ENCODE data around the gene CD2.

CD2 gene

DNA sequence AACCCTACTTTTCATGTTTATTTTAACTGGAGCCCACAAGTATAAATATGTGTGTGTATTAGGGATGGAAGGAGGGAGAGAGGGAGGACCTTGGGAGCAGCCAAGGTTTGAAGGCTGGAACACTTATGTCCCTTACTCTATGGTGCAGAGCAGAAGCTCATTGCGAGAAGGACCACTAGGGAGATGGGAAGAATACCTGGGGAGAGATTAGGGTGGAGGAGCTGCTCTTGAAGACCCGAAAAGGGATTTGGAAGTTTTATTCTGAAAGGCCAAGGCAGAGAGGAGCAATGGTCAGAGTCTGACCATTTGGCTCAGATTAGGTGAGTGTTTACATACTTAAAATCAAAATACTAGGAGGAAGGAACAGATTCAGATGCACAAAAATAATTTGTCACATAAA is 8.1 kb downstream of the CD2 start:
- no peak for DNase-seq

DNA sequence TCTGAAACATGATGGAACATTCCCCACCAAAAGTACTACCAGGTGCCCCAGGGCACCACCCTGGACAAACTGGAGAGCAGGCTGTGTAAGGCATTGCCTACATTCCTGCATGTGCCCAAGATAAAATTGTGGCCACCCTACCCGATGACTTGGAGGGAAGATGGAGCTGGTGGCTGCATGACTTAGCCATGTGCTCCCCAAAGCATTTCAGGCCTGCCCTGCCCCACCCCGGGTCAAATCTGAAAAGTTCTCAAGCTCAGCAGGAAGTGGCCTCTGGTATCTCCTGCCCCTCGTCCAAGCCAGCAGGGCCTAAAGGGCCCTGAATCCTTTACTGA is 8.5 kb downstream of the CD2 start:
- no peak for DNase-seq

DNA sequence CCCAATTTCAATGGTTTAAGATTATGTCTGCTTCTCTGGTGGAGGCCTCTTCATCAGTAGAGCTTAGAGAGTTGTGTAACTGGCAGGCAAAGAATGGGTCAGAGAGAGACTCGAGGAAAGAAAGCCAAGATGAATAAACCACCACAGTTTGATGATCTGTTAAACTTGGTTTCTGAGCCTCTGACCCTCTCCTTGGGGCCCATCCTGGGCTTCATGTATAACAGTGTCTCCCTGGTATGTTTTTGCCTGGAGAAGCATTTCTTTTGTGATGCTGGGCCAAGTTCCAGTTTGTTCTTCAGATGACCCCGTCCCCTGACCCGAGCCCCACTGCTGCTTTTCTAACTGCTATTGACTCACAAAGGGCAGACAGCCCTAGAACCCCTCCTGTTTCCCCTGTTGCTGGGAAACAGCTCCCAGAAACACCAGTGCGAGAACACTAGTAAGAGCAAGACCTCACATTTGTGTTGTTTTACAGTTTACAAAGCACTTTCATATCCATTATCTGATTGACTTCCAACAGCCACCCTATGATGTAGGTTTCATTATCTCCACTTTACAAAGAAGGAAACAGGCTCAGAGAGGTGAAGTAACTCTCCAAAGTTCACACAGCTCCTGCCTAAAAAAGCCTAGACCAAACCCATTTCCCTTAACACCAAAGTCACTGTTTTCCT is 9.0 kb downstream of the CD2 start:
- peak; percentile 84 for DNase-seq

DNA sequence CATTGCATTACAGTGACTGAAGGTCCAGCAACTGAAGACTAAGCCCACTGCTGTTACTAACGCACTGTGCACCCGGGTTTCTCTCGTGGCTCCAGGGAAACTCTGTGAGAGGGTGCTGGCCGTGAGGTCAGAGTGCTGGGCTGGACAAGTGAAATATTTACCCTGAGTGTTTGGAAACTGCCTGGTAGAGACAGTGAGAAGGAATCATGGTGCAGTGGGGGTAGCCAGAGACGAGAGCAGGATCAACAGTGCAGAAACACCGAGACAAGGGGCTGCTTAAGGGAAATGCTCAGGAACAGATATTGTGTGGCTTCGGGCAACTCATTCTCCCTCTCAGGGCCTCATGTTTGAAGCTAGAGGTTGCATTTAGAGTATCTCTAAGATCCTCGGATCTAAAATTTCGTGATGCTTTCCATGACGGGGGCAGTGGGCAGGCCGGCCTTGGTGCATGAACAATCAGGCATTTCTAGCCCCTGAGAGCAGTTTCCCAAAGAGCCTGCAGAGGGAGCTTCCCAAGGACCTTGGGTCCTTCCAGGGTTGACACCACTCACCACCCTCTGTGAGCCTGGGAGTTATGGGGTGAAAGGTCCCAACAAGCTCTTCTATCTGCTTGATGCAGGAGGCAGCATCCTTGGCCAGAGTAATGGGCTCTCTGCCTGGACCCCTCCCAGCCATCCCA is 9.7 kb downstream of the CD2 start:
- peak; percentile 79 for DNase-seq

DNA sequence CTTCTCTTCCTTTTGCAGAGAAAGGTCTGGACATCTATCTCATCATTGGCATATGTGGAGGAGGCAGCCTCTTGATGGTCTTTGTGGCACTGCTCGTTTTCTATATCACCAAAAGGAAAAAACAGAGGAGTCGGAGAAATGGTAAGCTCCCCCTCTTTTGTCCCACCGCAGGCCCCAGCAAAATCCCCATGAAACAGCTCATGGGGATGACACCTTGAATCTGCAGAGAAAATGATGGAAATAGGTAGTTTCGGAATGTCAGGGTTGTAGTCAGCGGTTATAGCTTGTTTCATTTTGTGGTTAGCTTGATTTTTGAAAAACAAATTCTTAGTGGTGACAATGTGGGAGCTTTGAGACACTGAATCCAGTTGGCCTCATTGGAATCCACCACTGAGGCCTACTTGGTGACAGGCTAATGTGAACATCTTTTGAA is 10.3 kb downstream of the CD2 start:
- peak; percentile 84 for DNase-seq

DNA sequence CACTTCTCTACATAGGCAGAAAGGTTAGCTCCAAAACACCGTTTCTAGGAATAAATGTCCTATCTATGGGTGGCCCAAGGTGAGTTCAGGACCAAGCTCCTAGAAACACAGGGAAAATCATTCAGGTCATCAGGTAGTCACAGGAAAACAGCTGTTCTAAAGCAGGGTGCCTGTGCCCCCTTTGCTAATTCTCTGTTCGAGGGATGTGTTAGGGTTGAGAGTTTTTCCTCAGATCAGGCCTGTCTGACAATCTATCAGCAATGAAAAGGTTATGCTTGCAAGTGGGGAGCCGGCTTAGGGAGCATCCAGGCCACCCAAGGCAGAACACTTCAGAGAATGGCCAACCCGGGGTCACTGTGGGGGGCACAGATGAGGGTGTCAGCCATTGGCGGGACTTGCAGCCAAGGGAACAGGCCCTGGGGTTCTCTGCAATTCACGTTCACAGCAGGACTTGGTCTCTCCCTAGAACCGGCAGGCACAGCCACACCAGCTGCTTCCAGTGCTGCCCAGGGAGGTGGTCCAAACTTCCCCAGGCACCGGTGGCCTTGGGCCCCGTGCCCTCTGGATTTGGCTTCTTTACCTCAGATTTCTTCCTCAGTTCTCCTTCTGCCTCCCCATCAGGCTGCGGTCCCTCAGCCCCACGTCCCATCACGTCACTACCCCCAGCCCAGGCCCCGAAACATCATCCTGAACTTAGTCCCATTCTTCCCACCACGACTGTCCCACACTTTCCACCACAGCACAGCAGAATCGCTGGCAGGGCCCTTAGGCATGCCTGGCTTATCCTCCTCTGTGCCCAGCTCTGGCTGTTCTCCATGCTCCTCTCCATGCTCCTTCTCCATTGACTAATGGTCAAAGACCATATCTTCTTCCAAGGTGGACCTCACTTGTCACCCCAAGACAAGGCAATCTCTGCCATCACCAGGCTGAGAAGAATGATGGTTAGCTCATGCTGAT is 11.0 kb downstream of the CD2 start:
- DNase-seq, result no peak

DNA sequence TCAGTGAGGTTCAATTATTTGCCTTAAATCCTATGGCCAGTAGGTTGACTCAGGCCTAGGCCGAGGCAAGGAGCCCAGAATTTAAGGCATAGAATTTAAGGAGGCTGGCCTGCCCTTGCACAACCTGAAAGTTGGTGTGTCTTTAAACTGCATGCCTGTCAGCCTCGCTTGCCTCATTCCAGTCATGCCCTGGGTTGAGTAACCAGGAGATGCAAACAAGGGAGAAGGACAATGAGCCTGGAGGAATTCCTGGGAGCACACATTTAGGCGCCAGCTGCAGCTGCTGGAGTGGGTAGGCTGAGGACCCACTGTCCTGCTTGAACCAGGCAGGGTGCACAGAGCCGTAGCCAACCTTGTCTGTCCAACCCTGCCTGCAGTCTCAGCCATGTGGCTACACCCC is 11.7 kb downstream of the CD2 start:
- no peak for DNase-seq

DNA sequence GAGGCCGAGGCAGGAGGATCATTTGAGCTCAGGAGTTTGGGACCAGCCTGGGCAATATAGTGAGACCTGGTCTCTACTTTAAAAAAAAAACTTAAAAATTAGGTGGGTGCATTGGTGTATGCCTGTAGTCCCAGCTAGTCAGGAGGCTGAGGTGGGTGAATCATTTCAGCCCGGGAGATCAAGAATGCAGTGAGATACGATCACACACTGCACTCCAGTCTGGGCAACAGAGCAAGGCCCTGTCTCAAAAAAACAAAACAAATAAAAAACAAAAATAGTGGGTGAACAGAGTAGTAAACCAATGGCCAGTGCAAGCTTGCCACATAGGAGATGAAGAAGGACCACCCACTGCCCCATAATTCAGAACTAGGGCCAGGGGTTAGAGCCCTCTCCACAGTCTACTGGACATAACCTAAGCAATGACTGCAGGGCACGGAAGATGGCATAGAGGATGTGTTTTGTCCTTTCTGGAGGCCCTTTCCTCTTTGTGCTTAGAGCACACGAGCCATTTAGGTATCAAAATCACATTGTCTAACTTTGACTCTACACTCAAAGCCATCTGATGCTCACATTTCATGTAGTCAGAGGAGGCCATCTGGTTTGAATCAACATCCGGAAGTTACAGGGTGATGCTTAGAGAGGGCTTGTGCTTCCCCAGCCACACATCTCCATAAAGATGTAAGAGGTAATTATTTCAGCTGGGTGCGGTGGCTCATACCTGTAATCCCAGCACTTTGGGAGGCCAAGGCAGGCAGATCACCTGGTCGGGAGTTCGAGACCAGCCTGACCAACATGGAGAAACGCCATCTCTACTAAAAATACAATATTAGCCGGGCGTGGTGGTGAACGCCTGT is 12.6 kb downstream of the CD2 start:
- DNase-seq, result peak; percentile 60

DNA sequence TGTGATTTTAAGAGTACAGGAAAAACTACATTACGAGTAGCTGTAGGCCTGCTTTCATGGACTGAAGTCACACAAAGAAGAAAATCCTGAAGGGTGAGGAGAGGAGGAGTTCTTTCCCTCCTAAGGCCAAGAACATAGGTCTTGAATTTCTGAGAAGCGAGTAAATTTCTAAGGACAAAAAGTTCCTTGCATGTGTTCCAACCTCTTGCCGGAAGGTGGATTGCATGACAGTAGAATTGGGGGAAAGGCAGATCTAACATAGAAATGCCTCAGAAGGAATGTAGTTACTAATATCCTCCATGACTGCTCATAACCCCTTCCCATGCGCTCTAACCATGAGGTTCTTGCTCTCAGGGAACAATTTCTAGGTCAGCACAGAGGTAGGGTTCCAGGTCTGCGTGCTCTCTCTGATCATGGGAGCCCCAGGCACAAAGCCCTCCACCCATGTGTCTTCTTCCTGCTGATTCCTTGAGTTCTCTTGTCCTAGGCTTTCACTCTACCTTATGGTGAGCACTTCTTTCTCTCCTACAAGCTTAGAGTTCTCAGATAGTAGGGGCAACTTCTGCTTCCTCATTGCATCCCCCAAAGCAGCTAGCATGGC is 13.7 kb downstream of the CD2 start:
- DNase-seq, result no peak

DNA sequence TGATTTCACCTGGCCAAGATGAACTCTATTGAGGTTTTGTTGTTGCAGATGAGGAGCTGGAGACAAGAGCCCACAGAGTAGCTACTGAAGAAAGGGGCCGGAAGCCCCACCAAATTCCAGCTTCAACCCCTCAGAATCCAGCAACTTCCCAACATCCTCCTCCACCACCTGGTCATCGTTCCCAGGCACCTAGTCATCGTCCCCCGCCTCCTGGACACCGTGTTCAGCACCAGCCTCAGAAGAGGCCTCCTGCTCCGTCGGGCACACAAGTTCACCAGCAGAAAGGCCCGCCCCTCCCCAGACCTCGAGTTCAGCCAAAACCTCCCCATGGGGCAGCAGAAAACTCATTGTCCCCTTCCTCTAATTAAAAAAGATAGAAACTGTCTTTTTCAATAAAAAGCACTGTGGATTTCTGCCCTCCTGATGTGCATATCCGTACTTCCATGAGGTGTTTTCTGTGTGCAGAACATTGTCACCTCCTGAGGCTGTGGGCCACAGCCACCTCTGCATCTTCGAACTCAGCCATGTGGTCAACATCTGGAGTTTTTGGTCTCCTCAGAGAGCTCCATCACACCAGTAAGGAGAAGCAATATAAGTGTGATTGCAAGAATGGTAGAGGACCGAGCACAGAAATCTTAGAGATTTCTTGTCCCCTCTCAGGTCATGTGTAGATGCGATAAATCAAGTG is 14.3 kb downstream of the CD2 start:
- no peak for DNase-seq

DNA sequence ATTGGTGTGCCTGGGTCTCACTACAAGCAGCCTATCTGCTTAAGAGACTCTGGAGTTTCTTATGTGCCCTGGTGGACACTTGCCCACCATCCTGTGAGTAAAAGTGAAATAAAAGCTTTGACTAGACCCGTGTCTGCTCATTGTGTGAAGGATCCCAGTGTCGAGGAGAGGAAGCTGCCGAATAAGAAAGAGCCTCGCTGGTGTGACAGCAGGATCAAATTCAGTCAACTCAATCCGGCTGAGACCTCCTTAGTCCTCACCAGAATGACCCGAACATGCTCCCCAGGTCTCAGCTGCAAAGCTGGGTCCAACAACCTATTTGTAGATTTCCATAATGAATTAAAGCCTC is 14.8 kb downstream of the CD2 start:
- DNase-seq, result peak; percentile 68

DNA sequence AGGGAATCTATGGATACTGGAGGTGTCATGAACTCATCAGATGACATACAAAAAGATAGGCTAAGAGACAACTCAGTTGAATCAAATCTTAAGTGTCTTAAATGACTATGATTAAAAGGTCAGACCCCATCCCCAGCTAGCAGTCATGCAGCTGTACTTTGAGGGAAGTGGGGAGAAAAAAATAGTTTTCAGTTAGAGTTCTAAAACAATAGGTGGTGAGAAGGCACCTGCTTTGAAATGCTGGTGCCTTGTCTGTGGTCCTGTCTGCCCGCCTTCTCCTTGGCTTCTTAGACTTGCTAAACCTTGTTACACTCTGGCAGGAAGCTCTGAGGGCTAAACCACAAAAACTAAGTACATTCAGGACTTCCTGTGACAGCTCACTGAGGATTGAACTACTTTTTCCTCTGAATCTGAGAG is 15.3 kb downstream of the CD2 start:
- peak; percentile 83 for DNase-seq

DNA sequence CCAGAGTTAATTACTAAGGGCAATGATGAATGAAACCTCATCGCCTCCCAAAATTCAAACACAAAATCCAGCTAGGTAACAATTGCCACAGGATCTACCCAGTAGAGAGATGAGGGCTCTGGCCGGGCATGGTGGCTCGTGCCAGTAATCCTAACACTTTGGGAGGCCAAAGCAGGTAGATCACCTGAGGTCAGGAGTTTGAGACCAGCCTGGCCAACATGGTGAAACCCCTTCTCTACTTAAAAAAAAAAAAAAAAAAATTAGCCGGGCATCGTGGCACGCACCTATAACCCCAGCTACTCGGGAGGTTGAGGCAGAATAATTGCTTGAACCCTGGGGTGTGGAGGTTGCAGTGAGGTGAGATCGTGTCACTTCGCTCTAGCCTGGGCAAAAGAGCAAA is 15.8 kb downstream of the CD2 start:
- DNase-seq, result no peak

DNA sequence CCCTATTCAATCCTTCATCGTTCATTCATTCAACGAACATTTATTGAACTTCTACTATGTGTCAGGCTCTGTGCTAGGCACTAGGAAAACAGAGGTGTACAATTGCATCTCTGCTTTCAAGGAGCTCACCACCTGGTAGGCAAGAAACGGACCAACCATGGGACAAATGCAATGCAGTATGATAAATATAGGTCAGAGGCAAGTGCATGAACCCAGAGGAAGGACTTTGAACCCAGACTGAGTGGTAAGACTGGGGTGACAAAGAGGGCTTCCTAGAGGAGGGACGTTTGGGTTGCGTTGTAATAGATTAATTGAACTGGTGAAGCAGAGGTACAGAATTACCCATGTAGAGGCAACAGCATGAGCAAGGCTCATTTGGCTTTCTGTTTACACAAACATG is 16.4 kb downstream of the CD2 start:
- DNase-seq, result peak; percentile 17

DNA sequence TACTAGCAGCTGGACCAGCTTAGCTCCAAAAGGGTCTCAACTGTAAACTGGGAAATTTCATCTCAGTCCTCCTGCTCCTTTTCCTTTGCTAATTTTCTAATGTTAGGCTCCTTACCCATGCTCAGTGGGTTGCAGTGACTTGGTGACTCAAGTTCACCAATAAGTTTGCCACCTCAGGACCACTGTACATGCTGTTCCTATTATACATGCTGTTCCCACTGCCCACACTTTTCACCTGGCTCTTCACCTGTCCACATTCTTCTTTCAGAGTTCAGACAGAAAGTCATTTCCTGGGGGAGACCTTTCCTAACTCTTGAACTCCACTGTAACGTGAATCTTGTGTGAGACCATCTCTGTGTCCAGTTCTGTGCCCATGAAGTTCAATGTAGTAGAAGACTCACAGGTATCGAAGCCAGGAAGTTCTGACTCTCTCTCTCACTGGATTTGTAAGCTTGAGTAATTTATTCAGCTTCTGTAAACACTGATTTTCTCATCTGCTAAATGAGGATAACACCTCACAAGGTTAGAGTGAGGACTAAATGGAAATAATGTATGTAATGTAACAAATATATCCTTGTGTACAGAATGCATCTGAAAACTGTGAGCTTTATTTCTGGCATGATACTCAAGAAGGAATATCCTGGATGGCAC is 17.9 kb downstream of the CD2 start:
- DNase-seq, result no peak

DNA sequence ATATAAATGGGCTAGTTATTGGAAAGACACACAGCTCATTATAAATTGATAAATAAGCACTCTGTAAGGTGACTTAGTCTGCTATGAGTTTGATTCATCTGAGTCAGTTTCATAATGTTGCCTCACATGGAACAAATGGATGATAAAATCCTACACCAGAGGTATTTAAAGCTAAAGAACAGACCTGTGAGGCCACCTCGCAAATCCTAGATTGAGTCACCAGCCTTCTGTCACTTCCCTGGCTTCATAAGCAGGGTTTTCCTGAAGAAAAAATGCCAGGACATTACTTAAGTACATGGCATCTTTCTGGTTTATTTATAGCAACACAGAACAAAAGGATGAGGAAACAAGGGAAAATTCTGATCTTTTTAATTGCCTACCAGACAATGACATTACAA is 18.4 kb downstream of the CD2 start:
- DNase-seq, result no peak

DNA sequence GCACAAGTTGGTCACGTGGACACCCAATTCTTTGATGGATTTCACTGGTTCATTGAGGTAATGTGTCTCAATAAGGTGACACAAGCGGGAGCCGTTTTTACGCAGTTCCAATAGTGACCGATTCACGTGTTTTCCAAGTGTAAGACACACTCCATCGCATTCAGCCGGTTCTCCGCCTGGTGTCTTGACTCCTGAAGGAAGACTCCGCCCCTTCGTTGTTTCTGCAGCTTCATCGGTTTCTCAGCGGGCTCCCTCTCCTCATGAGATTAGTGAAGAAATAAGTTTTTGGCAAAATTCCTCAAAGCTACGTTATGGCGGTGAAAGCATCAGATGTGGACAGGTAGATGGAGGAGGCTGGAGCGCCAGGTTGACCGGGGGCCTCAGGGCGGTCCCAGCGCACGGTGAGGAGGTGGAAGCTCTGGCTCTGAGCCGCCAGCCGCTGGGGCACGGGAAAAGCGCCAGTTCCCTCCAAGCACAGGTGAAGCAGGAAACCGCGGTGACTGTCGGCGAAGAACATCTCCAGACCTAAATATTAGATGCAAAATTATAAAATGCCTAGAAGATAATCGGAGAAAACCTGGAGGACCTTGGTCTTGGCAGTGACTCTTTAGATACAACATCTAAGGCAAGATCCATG is 21.0 kb downstream of the CD2 start:
- DNase-seq, result no peak

DNA sequence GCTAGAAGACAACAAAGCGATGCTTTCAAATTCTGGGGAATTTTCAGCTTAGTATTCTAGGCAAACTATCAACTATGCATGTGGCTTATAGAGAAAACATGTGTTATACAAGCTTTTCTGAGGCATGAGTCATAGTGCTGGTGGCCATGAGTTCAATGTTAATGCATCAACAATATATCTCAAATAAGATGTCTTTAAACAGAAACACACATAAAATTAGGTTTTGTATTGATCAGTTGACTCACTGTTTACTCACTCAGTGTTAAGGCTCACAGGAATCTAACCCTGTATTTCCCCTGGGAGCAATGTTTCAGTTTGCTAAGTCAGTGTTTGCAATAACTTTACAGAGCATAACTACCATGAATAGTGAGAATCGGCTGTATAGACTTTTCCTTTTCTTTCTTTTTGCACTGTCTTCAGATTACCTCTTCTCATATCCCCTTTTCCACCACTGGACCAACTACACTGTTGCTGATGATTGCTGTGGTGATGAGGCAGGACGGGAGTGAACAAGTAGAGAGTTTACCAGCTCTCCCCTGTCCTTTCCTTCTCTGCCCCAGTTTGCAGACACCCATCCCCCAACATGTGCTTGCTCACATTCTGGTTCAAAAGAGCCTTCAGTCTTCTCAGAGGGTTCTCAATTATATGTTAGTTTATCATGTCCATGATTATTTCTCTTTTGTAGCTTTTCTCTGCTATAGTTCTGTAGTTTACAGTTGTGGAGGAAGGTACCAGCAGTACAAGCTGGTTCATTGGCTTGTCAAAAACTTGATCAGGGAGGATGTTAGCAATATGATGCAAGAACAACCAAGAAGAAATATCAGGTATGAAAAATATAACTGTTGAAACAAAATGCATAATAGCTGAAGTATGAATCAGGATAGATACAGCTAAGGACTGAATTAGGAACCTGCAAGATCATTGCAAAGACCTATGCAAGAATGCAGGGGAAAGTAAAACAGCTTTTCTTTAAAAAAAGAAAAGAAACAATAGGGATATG is 23.9 kb downstream of the CD2 start:
- no peak for DNase-seq

DNA sequence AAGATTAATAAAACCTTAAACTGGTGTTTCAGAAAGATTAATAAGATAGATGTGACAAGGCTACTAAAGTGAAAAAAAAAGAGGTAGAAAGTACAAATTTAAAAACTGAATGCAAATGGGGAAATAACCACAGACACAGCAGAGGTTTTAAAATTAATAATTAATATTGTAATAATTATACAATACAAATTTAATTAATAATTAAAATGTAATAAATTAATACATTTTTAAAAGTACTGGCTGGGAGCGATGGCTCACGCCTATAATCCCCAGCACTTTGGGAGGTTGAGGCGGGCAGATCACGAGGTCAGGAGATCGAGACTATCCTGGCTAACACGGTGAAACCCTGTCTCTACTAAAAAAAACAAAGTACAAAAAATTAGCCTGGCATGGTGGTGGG is 26.8 kb downstream of the CD2 start:
- DNase-seq, result no peak

DNA sequence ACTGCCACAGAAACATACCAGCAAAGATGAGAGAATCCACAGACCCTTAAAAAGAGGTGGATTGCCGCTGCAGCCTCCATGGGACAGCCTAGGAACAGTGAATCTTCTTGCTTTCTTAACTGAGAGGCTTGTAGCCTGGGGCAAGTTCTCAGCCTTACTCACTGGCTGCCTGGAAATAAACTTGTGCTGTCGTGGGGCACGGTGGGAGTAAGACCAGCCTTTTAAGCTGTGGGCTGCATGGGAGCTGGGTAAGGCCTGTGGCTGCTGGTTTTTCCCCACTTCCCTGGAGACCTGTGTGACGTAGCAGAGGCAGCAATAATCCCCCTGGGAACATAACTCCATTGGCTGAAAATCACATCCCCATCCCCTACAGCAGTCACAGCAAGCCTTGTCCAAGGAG is 30.8 kb downstream of the CD2 start:
- DNase-seq, result no peak

Data from stimulated activated CD4-positive, alpha-beta T cell treated with anti-CD3 and anti-CD28 coated beads, Interleukin-1b, Interleukin-23, amount 100 ng/mL, for 48 hours (primary cell).